K562 (cell line): ENCODE data around the gene FKBP8. TPM values are rescaled to one million over a fixed set of nuclear protein-coding genes. Genes with fewer than 3 reads are reported as not detected.
A peak's percentile ranks its signal among the peaks of the same experiment; 100 is the strongest.

Source experiments
- BRF1 ChIP-seq: IDR thresholded peaks from 3 replicates; pipeline ENCODE4 v1.6.1; 2011; ENCODE audit warnings: borderline replicate concordance, mild to moderate bottlenecking; ENCODE audit not compliant: insufficient read length; ENCODE audit errors: extremely low read depth
- CREB1 ChIP-seq, 2 experiments: sonication (generic) in 1 of 2; formaldehyde crosslinking in 1 of 2; IDR thresholded peaks; 2 replicates each; pipeline versions ENCODE4 v1.6.1 to v1.8.0; 2012 to 2022; ENCODE audit warnings: inconsistent platforms in 1 of 2, mild to moderate bottlenecking in 1 of 2, missing genetic modification reagents in 1 of 2, moderate library complexity in 1 of 2
- HCFC1 ChIP-seq: IDR thresholded peaks from 2 replicates; pipeline ENCODE4 v1.6.1; 2012; ENCODE audit warnings: low read depth, low read length, improper control_type of control experiment
- HNRNPLL ChIP-seq: fragments of 200-400 bp; formaldehyde crosslinking; IDR thresholded peaks from 2 replicates; pipeline ENCODE4 v1.6.1; 2017; ENCODE audit warnings: low read length, low read depth, mild to moderate bottlenecking; ENCODE audit not compliant: poor library complexity, severe bottlenecking
- ILF3 ChIP-seq: fragments of 450-650 bp; IDR thresholded peaks from 2 replicates; pipeline ENCODE4 v1.6.1; 2018; ENCODE audit warnings: antibody characterized with exemption, mild to moderate bottlenecking, moderate library complexity, borderline replicate concordance
- KLF16 ChIP-seq: IDR thresholded peaks from 2 replicates; pipeline ENCODE4 v1.6.1; 2016; ENCODE audit warnings: antibody characterized with exemption
- MBD2 ChIP-seq: sonication (generic); IDR thresholded peaks from 2 replicates; pipeline ENCODE4 v1.6.1; 2016; ENCODE audit warnings: low read depth, borderline replicate concordance
- NR2F6 ChIP-seq: fragments of 450-650 bp; formaldehyde crosslinking; IDR thresholded peaks from 2 replicates; pipeline ENCODE4 v1.4.0; 2020; ENCODE audit warnings: mild to moderate bottlenecking
- NUFIP1 ChIP-seq: fragments of 450-650 bp; IDR thresholded peaks from 2 replicates; pipeline ENCODE4 v1.6.1; 2018; ENCODE audit not compliant: partially characterized antibody
- PTBP1 ChIP-seq: fragments of 200-400 bp; formaldehyde crosslinking; IDR thresholded peaks from 2 replicates; pipeline ENCODE4 v1.6.1; 2017; ENCODE audit warnings: low read depth, low read length
- RUNX1 ChIP-seq: sonication (generic); IDR thresholded peaks from 2 replicates; pipeline ENCODE4 v1.6.1; 2016; ENCODE audit warnings: antibody characterized with exemption, low read depth
- SMAD2 ChIP-seq: fragments of 150-350 bp; IDR thresholded peaks from 2 replicates; pipeline ENCODE4 v1.6.1; 2014; ENCODE audit warnings: low read depth, mild to moderate bottlenecking, low read length
- SOX6 ChIP-seq: fragments of 450-650 bp; IDR thresholded peaks from 2 replicates; pipeline ENCODE4 v1.6.1; 2014; ENCODE audit warnings: mild to moderate bottlenecking
- TCF7L2 ChIP-seq: fragments of 150-350 bp; IDR thresholded peaks from 2 replicates; pipeline ENCODE4 v1.6.1; 2016; ENCODE audit warnings: low read depth, mild to moderate bottlenecking, low read length, moderate library complexity
- TFAM ChIP-seq: fragments of 250-450 bp; sonication (Bioruptor Pico); conservative IDR thresholded peaks from 2 replicates; pipeline ENCODE4 v1.5.0; 2021; ENCODE audit warnings: mild to moderate bottlenecking, moderate library complexity
- XRCC5 ChIP-seq: fragments of 200-400 bp; formaldehyde crosslinking; IDR thresholded peaks from 2 replicates; pipeline ENCODE4 v1.6.1; 2017; ENCODE audit warnings: low read depth, mild to moderate bottlenecking, low read length
- ZBTB40 ChIP-seq, 2 experiments: fragments of 450-650 bp in 1 of 2; sonication (generic) in 1 of 2; formaldehyde crosslinking in 1 of 2; IDR thresholded peaks; 2 replicates each; pipeline versions ENCODE4 v1.7.1 to v1.9.0; 2016 to 2022; ENCODE audit warnings: inconsistent platforms in 1 of 2, mild to moderate bottlenecking in 1 of 2, missing genetic modification reagents in 1 of 2
- ZNF584 ChIP-seq: fragments of 200-800 bp; sonication (Bioruptor generic); IDR thresholded peaks from 2 replicates; pipeline ENCODE4 v1.6.1; 2016; ENCODE audit warnings: low read depth, mild to moderate bottlenecking, missing genetic modification characterization, missing compliant biosample characterization
- polyA plus RNA-seq, 8 experiments: library from polyadenylated mRNA; depleted of rRNA in 4 of 8; stranded (reverse) in 5 of 8; unstranded in 3 of 8; fragments of >200 nt; fragmentation: Nextera tagmentation in 2 of 8; fragmentation: Illumina TruSeq in 1 of 8; extraction: Ambion mirVana in 2 of 8; extraction: Trizol in 1 of 8; gene quantifications; 2 replicates each; pipeline versions ENCODE4 v1.2.1 to v1.2.3, GENCODE V29; 2011 to 2014; ENCODE audit warnings: inconsistent platforms in 1 of 8, missing spikeins in 1 of 8
- total RNA-seq, 7 experiments: library from RNA; depleted of rRNA in 6 of 7; stranded (reverse); fragments of >200 nt in 6 of 7; fragmentation: Illumina TruSeq in 2 of 7; extraction: Trizol in 2 of 7; gene quantifications; 2 replicates each; pipeline versions ENCODE4 v1.2.1 to v1.2.3, GENCODE V29; 2011 to 2021; ENCODE audit warnings: low replicate concordance in 1 of 7

Gene FKBP8
- total and polyA plus RNA-seq, 9 of the 15 experiments (the other 6 are each of a cell fraction or from before 2014, with no cell fraction given), result 0.46 to 236 (median 104) TPM

- TF ChIP-seq CREB1 (IDR thresholded peaks at IDR 0.05) (peak; percentile 75), CREB1 (CRISPR knock-in tag; IDR thresholded peaks at IDR 0.05) (peak; percentile 73), KLF16 (peak; percentile 95), ZNF584 (CRISPR knock-in tag) (peak; percentile 84), TCF7L2 (no peak), RUNX1 (peak; percentile 48), BRF1 (no peak), ILF3 (no peak), SMAD2 (no peak), ZBTB40 (IDR thresholded peaks at IDR 0.05) (no peak), ZBTB40 (CRISPR knock-in tag; IDR thresholded peaks at IDR 0.05) (no peak), SOX6 (peak; percentile 94), XRCC5 (0 out of 2 replicates have a peak, but pooled peaks have one; percentile 75), PTBP1 (peak; percentile 68; the same call in 1 of the 2 replicates), HCFC1 (peak; percentile 27; the same call in 1 of the 2 replicates), MBD2 (peak; percentile 61), HNRNPLL (no peak), NR2F6 (CRISPR knock-in tag) (no peak), TFAM (no peak), NUFIP1 (no peak)
These were observed 572 bp upstream of the FKBP8 start (continued) for GRCh38 chr19:18543814-18544475.
